Neural cell (in vitro differentiated cells): ENCODE results near the gene SPTSSA. TPM values are rescaled to one million over a fixed set of nuclear protein-coding genes. Genes with fewer than 3 reads are reported as not detected.

Source experiments
- H2AFZ ChIP-seq: fragments of 200-600, 300-800 bp; sonication (generic), shearing (Covaris generic); 2 replicates; pipeline ENCODE4 v1.6.0; 2014; ENCODE audit warnings: low read depth, mild to moderate bottlenecking, antibody characterized with exemption, low read length, moderate library complexity
- H3F3A ChIP-seq: fragments of 200-600 bp; shearing (Covaris generic); 2 replicates; pipeline ENCODE4 v1.6.1; 2016; ENCODE audit warnings: mild to moderate bottlenecking, moderate library complexity, mixed read lengths, antibody characterized with exemption, low read length; ENCODE audit not compliant: insufficient read depth, poor library complexity, severe bottlenecking
- H3K27ac ChIP-seq: fragments of 200-600, 300-800 bp; sonication (generic), shearing (Covaris generic); 2 replicates; pipeline ENCODE4 v1.5.1; 2014; ENCODE audit warnings: mild to moderate bottlenecking, low read length, moderate library complexity
- H3K27me3 ChIP-seq: fragments of 300-800, 200-600 bp; sonication (generic), shearing (Covaris generic); 2 replicates; pipeline ENCODE4 v1.6.0; 2014; ENCODE audit warnings: mild to moderate bottlenecking, low read depth, low read length, moderate library complexity; ENCODE audit not compliant: insufficient read depth
- H3K36me3 ChIP-seq: fragments of 300-800, 200-600 bp; sonication (generic), shearing (Covaris generic); 2 replicates; pipeline ENCODE4 v1.5.1; 2014; ENCODE audit warnings: mild to moderate bottlenecking, antibody characterized with exemption, low read length, moderate library complexity; ENCODE audit not compliant: insufficient read depth
- H3K4me2 ChIP-seq: fragments of 300-800, 200-600 bp; sonication (generic), shearing (Covaris generic); 2 replicates; pipeline ENCODE4 v1.6.0; 2014; ENCODE audit warnings: mild to moderate bottlenecking, low read length
- H3K4me3 ChIP-seq: fragments of 300-800, 200-600 bp; sonication (generic), shearing (Covaris generic); 2 replicates; pipeline ENCODE4 v1.5.1; 2014; ENCODE audit warnings: mild to moderate bottlenecking, low read length, moderate library complexity
- H3K79me2 ChIP-seq: fragments of 200-600 bp; shearing (Covaris generic); replicated peaks from 2 replicates; pipeline ENCODE4 v1.6.0; 2014; ENCODE audit warnings: mild to moderate bottlenecking, low read length, moderate library complexity; ENCODE audit not compliant: insufficient read depth
- H3K9ac ChIP-seq: fragments of 300-800, 200-600 bp; sonication (generic), shearing (Covaris generic); 2 replicates; pipeline ENCODE4 v1.6.1; 2016; ENCODE audit warnings: mild to moderate bottlenecking, low read length, mixed read lengths
- H3K9me2 ChIP-seq: fragments of 200-600 bp; shearing (Covaris generic); 2 replicates; pipeline ENCODE4 v1.6.1; 2016; ENCODE audit warnings: mild to moderate bottlenecking, low read length, mixed read lengths; ENCODE audit not compliant: insufficient read depth
- H3K9me3 ChIP-seq: fragments of 200-600, 300-800 bp; sonication (generic), shearing (Covaris generic); 2 replicates; pipeline ENCODE4 v1.6.1; 2016; ENCODE audit warnings: mild to moderate bottlenecking, mixed run types, low read length, moderate library complexity, mixed read lengths
- H4K20me1 ChIP-seq: fragments of 200-600 bp; shearing (Covaris generic); 2 replicates; pipeline ENCODE4 v1.6.1; 2016; ENCODE audit warnings: mild to moderate bottlenecking, mixed run types; ENCODE audit not compliant: insufficient read depth
- CTCF ChIP-seq: fragments of 450-650 bp; IDR thresholded peaks from 2 replicates; pipeline ENCODE4 v1.5.1; 2014; ENCODE audit warnings: antibody characterized with exemption, mild to moderate bottlenecking, moderate library complexity; ENCODE audit not compliant: poor library complexity, severe bottlenecking
- EP300 ChIP-seq: fragments of 450-650 bp; conservative IDR thresholded peaks from 2 replicates; pipeline ENCODE4 v1.6.1; 2014; ENCODE audit warnings: antibody characterized with exemption, mild to moderate bottlenecking, moderate library complexity; ENCODE audit not compliant: poor library complexity, severe bottlenecking
- EZH2 ChIP-seq: fragments of 200-600, 300-800 bp; shearing (Covaris generic), sonication (generic); IDR thresholded peaks from 2 replicates; pipeline ENCODE4 v1.6.1; 2014; ENCODE audit warnings: antibody characterized with exemption, low read length, borderline replicate concordance, mild to moderate bottlenecking; ENCODE audit not compliant: insufficient read depth, poor library complexity, severe bottlenecking
- MXI1 ChIP-seq: fragments of 450-650 bp; conservative IDR thresholded peaks from 2 replicates; pipeline ENCODE4 v1.6.1; 2014; ENCODE audit warnings: antibody characterized with exemption, mild to moderate bottlenecking; ENCODE audit not compliant: poor library complexity, severe bottlenecking
- POLR2AphosphoS5 ChIP-seq: IDR thresholded peaks from 2 replicates; pipeline ENCODE4 v1.6.1; 2012
- RAD21 ChIP-seq: fragments of 450-650 bp; conservative IDR thresholded peaks from 2 replicates; pipeline ENCODE4 v1.6.1; 2014; ENCODE audit warnings: antibody characterized with exemption, mild to moderate bottlenecking, moderate library complexity
- REST ChIP-seq: IDR thresholded peaks from 2 replicates; pipeline ENCODE4 v1.6.1; 2012; ENCODE audit warnings: borderline replicate concordance
- SMC3 ChIP-seq: fragments of 450-650 bp; conservative IDR thresholded peaks from 2 replicates; pipeline ENCODE4 v1.6.1; 2014; ENCODE audit warnings: antibody characterized with exemption, mild to moderate bottlenecking, moderate library complexity; ENCODE audit not compliant: poor library complexity
- TAF1 ChIP-seq: IDR thresholded peaks from 2 replicates; pipeline ENCODE4 v1.6.1; 2012; ENCODE audit warnings: low read depth
- polyA plus RNA-seq: library from polyadenylated mRNA; depleted of rRNA; stranded (reverse); fragments of >200 nt; gene quantifications from 2 replicates; pipeline ENCODE4 v1.2.3, GENCODE V29; 2014

The SPTSSA gene
- polyA plus RNA-seq, 1 donor from 2014 or later: 16.0 TPM

- H3K27ac ChIP-seq: no peak overlapping the region
- peaks cover 15% of the 10 kb centered on the region for H3K79me2 ChIP-seq
- H3K27me3 ChIP-seq: no peaks in the 10 kb centered on the region
- no peak overlapping the region for H3K4me3 ChIP-seq
- no peaks in the 10 kb centered on the region for H3K36me3 ChIP-seq
- H3K4me2 ChIP-seq: no peak overlapping the region
- TF ChIP-seq EZH2: no peak
- no peak for TF ChIP-seq REST
- no peak for TF ChIP-seq EP300
- TF ChIP-seq CTCF: no peak
- no peak for TF ChIP-seq POLR2AphosphoS5
- TF ChIP-seq RAD21: no peak
- no peak for TF ChIP-seq MXI1
- TF ChIP-seq TAF1: no peak
- TF ChIP-seq SMC3: no peak
- H3K9me2 ChIP-seq: no peaks in the 10 kb centered on the region
- H3F3A ChIP-seq: no peaks in the 10 kb centered on the region
- no peak overlapping the region for H2AFZ ChIP-seq
- H3K9me3 ChIP-seq: no peaks in the 10 kb centered on the region
- H3K9ac ChIP-seq: no peak overlapping the region
- no peaks in the 10 kb centered on the region for H4K20me1 ChIP-seq
Observed at GRCh38 chr14:34463598-34463961, 1.5 kb upstream of the SPTSSA start.

GRCh38 chr14:34461334-34462131 lies 507 bp downstream of the SPTSSA start:
- Histone ChIP-seq H3K4me3 (peak overlapping the region; percentile 82), H3K9me2 (no peaks in the 10 kb centered on the region), H3K4me2 (peak overlapping the region; percentile 45), H3K27me3 (no peaks in the 10 kb centered on the region), H4K20me1 (no peaks in the 10 kb centered on the region), H3F3A (no peaks in the 10 kb centered on the region), H2AFZ (peak overlapping the region; percentile 21), H3K79me2 (peaks cover 19% of the 10 kb centered on the region), H3K9me3 (no peaks in the 10 kb centered on the region), H3K36me3 (no peaks in the 10 kb centered on the region), H3K9ac (peak overlapping the region; percentile 79), H3K27ac (peak overlapping the region; percentile 45)
- TF ChIP-seq TAF1 (no peak), REST (no peak), MXI1 (no peak), EP300 (no peak), CTCF (no peak), POLR2AphosphoS5 (no peak), EZH2 (no peak), SMC3 (no peak), RAD21 (no peak)
